ENCODE data around the gene ELSPBP1. TPM values are rescaled to one million over a fixed set of nuclear protein-coding genes. Genes with fewer than 3 reads are reported as not detected.

Gene ELSPBP1
- total RNA-seq, 1 experiment from 2014 or later: not detected

GRCh38 chr19:48061401-48062344, 67.2 kb downstream of the ELSPBP1 start:
- ChIA-PET POLR2A (no interaction called here), RAD21 (ENCODE audit: low non-redundant PET in 1 of 2, low total read pairs in 2 of 2, uncharacterized antibody in 2 of 2, unreplicated experiment in 2 of 2) (interaction anchor here in 1 of 2 experiments (0.6 kb wide), 1 partner anchor 108 kb away, joined by 3 read pairs; no protein-coding TSS in a partner anchor), CTCF (no interaction called here)
- Histone ChIP-seq H4K20me1 (ENCODE audit: insufficient read depth) (no peaks in the 10 kb centered on the region), H3K9me2 (ENCODE audit: insufficient read depth) (no peaks in the 10 kb centered on the region), H3K9me3 (ENCODE audit: control insufficient read depth in 1 of 2, insufficient read depth in 1 of 2, low read depth in 1 of 2, low read length in 2 of 2) (no peaks in the 10 kb centered on the region), H3K36me3 (ENCODE audit: control insufficient read depth in 1 of 2, insufficient read depth in 2 of 2, low read length in 2 of 2) (no peaks in the 10 kb centered on the region), H3K4me1 (ENCODE audit: control insufficient read depth in 1 of 2, insufficient read depth in 2 of 2, low read length in 2 of 2) (no peaks in the 10 kb centered on the region), H3K4me2 (ENCODE audit: low read length) (no peak overlapping the region), H2AFZ (ENCODE audit: low read depth, low read length, poor library complexity, severe bottlenecking) (no peak overlapping the region), H3K4me3 (replicated peaks in 1 of 2; ENCODE audit: low read depth in 1 of 2, low read length in 2 of 2) (no peak overlapping the region), H3K27me3 (ENCODE audit: insufficient read depth, low read length) (no peaks in the 10 kb centered on the region), H3K79me2 (ENCODE audit: insufficient read depth, low read length) (no peaks in the 10 kb centered on the region), H3K27ac (ENCODE audit: low read depth, low read length) (no peak overlapping the region), H3K9ac (ENCODE audit: low read length) (no peak overlapping the region)
- no peak for TF ChIP-seq ZNF274 (IDR thresholded peaks at IDR 0.05; ENCODE audit: low read depth, low read length)
- no peak for TF ChIP-seq REST (IDR thresholded peaks at IDR 0.05; ENCODE audit: low read depth)
- TF ChIP-seq EGR1 (IDR thresholded peaks at IDR 0.05; ENCODE audit: low read depth): no peak
- no peak for TF ChIP-seq SRF (IDR thresholded peaks at IDR 0.05; ENCODE audit: low read depth)
- TF ChIP-seq POLR2AphosphoS5 (IDR thresholded peaks at IDR 0.05; ENCODE audit: low read depth, low read length): no peak
- TF ChIP-seq YY1 (IDR thresholded peaks at IDR 0.05; ENCODE audit: extremely low read depth, insufficient replicate concordance, low read depth, low read length): no peak
- TF ChIP-seq POLR2A (IDR thresholded peaks at IDR 0.05; ENCODE audit: borderline replicate concordance, extremely low read depth, insufficient read depth, insufficient read length): no peak
- no peak for TF ChIP-seq SP1 (IDR thresholded peaks at IDR 0.05; ENCODE audit: low read depth)
- no peak for TF ChIP-seq ELF1 (IDR thresholded peaks at IDR 0.05; ENCODE audit: borderline replicate concordance, low read depth)
- BruUV-seq (replicated peaks): no TSS peak
- intact Hi-C loops (cut with micrococcal nuclease): no loop called here
- DNase-seq (ENCODE audit: low read depth, low spot score): no peak
- ATAC-seq: no peak

Data from HCT116 (cell line).